ENCODE measurements around the gene ABCB8.
"Not testable (repeated sequence)": the region's sequence is repeated elsewhere in the genome, so short reads cannot be mapped to it uniquely, and the experiment has no call there.

The ABCB8 gene

DNA sequence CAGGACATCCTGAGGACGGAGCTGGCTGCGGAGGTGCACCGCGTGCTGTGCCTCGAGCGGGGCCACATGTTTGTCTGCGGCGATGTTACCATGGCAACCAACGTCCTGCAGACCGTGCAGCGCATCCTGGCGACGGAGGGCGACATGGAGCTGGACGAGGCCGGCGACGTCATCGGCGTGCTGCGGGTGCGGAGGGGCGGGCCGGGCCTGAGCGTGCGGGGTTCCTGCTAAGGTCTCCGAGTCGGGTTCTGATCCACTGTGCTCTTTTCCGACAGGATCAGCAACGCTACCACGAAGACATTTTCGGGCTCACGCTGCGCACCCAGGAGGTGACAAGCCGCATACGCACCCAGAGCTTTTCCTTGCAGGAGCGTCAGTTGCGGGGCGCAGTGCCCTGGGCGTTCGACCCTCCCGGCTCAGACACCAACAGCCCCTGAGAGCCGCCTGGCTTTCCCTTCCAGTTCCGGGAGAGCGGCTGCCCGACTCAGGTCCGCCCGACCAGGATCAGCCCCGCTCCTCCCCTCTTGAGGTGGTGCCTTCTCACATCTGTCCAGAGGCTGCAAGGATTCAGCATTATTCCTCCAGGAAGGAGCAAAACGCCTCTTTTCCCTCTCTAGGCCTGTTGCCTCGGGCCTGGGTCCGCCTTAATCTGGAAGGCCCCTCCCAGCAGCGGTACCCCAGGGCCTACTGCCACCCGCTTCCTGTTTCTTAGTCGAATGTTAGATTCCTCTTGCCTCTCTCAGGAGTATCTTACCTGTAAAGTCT is 14.3 kb upstream of the ABCB8 start:
- DNase-seq (ENCODE audit: low read depth in 1 of 2, low spot score in 1 of 2), result peak; percentile 57 to 79

DNA sequence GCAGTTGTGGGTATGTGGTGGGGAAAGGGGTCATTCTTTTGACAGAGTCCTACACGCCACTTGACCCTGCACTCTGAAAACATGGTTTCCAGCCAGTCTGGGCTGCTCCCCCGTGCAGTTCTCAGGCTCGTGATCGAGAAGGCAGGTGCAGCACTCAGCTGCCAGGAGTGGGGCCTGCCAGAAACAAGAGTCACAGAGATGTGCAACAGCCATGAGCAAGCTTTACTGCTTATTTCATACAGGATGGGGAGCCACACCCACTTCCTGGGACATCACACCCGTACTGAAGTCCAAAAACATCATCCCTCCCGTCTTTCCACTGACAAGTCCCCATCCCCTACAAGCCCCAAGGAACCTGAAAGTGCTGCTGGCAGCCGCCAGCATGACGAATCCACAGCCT is 13.3 kb upstream of the ABCB8 start:
- DNase-seq (ENCODE audit: low read depth in 1 of 2, low spot score in 1 of 2), result no peak

DNA sequence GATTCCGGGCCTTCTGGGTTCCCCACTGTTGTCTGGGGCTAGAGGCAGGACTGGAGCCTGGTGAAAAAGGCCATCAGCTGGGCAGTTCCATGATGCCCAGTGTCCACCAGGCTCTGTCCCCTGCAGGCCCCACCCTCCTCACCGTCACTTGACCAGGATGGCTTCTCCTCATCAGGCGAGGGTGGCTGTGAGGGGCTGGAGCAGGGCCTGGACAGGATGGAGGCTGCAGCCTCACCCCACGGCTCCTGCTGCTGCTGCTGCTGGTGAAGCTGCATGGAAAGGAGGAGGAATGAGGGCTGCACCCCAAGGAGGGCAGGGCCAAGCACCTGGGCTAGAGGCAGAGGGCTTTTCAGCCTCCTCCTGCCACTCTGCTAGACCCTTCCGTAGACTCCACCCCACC is 12.3 kb upstream of the ABCB8 start:
- DNase-seq (ENCODE audit: low read depth in 1 of 2, low spot score in 1 of 2), result no peak

DNA sequence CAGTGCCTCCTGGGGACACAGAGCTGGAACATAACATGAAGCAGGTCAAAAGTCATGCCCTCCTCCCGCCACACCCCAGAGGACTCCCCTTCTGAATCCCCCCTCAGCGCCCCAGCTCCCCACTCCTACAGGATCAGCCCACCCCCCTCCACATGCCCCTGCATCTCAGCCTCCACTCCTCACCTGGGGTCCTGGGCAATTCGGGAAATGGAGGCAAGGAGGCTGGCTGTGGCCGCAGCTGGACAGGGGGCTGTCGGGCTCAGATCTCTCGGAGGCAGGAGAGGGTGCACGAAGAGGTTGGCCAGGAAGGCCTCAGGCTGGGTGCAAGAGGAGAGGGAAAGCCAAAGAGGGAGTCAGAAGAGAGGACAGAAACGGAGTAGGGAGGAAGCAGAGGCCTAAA is 11.7 kb upstream of the ABCB8 start:
- DNase-seq (ENCODE audit: low read depth in 1 of 2, low spot score in 1 of 2), result no peak

DNA sequence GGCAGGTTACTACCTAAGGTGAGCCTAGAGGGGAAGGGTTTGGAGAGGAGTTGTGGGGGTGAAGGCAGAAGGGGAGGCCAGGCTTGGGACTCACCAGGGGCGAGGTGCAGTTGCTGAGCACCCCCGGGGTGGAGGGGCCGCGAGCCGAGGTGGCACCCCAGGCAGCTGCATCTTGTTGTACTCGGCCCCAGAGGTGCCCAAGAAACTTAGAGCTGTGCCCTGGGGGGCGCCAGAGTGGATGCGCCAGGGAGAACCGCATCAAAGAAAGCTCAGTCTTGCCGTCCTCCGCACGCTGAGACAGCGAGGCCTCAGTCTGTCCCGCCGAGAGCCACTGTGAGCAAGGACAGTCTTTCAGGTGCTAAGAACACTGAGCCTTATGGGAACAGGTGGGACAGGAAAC is 11.3 kb upstream of the ABCB8 start:
- DNase-seq (ENCODE audit: low read depth in 1 of 2, low spot score in 1 of 2), result no peak

DNA sequence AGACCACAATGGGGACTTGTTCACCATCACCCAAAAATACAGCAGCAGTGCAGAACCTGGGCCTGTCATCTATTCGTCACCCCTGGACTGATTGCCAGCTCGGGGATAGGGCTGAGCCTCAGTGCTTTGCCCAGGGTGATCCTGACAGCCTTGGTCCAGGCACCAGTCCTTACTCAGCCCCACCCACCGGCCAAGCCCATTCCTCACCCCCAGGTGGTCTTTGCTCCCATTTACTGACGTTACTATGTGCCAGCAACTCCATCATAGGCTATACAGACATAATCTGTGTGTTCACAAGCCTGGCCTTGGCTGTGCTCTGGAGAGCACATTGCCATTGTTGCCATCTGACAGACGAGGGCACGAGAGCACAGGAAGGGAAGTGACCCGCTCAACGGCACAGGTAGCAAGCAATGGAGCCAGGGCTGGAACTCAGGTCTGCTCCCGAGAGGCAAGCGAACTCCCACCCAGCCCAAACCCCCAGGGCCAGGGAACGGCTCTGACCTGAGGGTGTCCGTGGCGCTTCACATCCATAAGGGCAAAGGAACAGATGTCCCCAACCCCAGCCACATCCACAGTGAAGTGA is 10.8 kb upstream of the ABCB8 start:
- no peak for DNase-seq (ENCODE audit: low read depth in 1 of 2, low spot score in 1 of 2)

DNA sequence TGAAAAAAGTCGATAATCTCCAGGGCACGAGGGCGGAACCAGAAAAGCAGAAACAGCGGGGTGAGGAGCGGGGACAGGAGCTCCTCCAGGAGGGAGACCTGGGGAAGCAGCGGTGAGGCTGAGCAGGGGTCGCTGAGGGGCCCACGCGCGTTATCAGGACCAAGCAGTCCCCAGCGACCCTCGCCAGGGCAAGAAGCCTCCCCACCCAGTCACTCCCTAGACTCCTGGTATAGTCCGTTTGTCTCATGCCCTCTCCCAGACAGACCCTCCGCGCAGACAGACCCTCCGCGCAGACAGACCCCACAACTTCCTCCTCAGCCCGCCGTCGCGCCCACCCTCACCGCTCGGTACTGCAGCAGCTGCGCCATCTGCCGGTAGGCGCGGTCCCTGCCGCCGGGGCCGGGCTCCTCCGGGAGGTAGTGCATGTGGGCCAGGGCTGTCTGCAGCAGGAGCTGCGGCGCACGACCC is 10.3 kb upstream of the ABCB8 start:
- peak; percentile 61 to 68 for DNase-seq (ENCODE audit: low read depth in 1 of 2, low spot score in 1 of 2)

DNA sequence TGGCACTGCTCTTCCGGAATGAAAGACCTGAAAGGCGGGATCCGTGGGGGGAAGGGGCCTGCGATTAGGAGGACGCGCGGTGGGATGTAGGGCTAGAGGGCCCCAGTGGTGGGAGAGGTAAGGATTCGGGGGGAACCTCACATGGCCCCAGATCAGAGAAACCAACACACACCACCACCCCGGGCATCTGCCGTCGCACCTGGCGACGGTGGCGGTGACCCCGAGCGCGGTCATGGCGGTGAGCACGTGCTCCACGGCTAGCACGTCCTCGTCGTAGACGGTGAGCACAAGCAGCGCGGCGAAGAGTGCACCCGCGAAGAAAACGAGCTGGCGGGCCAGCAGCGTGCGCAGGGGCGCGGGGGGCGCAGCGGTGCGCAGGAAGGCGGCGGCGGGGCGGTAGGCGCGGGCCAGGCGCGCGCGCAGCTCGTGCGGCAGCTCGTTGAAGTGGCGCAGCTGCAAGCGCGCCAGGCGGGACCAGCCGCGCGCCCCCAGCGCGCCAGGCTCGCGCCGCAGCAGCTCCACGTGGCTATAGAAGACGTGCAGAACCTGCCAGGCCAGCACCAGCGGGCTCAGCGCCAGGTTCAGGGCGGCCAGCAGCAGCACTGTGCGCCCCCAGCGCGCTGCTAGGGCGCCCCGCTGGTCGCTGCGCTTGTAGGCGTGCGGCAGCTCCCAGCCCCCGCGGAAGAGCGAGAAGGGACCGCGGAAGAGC is 9.7 kb upstream of the ABCB8 start:
- DNase-seq (ENCODE audit: low read depth in 1 of 2, low spot score in 1 of 2), result no peak

DNA sequence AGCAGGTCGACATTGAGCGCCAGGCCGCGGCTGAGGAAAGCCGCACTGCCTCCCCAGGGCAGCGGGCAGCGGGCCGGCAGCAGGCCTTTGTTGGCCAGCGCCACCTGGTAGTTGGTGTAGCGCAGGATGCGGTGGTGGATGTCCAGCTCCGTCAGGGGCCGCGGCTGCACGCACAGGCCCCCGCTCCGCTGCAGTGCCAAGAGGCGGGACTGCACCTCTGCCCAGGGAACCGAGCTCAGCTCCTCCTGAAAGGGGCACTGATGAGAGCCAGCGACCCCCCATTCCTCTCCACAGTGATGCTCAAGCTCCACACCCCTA is 9.2 kb upstream of the ABCB8 start:
- no peak for DNase-seq (ENCODE audit: low read depth in 1 of 2, low spot score in 1 of 2)

DNA sequence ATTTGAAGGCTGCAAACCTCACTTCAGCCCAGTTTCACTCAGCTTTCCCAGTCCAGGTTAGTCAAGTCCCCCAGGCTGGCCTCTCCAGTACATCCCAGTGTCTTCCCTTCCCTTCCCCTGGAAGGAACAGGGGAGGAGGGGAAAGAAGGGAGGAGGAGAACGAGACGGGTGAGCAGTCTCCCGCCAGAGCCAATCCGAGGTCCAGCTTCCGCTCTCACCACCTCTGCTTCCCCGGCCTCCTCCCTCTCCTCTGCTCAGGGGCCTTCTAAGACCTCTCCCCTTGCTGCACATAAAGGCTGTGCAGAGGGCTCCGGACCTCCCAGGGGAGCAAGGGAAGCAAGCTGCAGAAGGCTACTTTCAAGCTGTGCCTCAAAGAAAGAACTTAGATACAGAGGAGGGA is 8.0 kb upstream of the ABCB8 start:
- no peak for DNase-seq (ENCODE audit: low read depth in 1 of 2, low spot score in 1 of 2)

DNA sequence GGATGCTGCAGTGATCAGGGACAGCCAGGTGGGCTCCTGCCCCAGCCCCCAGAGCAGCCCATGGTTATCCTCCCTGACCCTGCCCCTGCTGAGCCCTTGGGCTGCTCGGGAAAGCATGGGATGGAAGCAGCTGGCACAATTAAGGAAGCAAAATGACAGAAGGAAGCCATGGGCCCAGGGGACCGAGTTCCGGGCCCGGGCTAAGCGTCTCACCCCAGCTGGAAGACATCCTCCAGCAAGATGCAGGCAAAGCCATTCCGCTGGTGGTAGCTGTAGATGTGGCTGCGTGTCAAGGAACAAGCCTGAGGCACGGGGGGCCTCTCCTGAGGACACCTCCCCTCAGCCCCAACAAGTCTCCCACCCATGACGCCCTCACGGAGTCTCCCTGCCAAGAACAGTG is 5.0 kb upstream of the ABCB8 start:
- no peak for DNase-seq (ENCODE audit: low read depth in 1 of 2, low spot score in 1 of 2)

DNA sequence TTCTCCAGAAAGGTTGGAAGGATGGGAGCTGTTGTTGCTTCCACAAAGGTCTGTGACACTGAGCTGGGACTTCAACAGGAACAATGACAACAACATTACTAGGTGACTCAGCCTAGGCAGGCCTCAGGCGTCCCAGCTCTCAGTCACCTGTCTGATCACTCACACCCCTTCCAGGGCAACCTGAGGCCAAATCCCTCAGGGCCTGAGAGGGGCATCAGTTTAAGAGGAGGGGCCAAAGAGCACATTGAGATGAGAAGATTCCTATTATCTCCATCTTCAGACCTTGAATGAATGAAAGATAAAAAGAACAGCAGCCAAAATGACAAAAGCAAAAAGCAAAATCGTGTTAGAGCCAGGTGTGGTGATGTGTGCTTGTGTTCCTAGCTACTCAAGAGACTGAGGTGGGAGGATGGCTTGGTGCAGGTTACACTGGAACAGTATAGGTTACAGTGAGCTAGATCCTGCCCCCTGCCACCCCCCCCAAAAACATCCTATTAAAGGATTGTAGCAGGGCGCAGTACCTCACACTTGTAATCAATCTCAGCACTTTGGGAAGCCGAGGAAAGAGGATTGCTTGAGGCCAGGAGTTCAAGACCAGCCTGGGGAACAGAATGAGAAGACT is 3.7 kb upstream of the ABCB8 start, which contains the start of gene ATG9B:
Gene ATG9B (minus strand): TSS at position 60 of the 622 bp plus-strand sequence. CDS start 71 bp downstream, outside the sequence.
- DNase-seq (ENCODE audit: low read depth in 1 of 2, low spot score in 1 of 2), result no peak

DNA sequence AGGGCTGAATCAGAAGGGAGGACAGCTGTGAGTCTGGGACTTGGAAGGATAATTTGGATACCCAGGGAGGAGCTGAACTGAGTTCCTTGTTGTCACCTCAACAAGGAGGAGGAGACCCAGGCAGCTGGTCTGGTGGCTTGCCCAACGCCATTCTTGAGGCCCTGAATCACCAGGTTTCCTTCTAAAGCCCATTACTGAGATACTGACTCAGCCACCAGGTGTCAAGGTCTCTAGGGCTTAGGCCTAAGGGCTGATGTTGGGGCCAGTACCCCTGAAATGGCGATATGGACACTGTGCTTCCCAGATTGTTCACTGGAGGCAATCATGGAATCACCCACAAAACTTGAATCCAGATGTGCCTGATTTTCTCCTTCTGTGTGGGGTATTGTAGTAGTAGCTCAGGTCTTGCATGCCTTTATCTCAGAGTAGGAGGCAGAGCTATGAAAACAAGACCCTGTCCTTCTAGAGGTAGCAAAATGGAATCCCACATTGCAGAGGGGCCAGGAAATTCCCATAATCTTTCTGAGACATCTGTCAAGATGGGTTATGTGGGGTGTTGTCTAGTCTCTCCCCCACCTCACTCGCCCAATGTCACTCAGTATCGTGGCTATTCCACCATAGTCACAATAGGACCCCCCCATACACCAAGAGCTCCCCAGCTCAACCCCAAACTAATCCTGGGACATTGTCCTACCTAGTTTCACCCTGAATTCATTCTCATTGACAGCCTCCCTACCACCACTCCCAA is 2.2 kb upstream of the ABCB8 start:
- DNase-seq (ENCODE audit: low read depth in 1 of 2, low spot score in 1 of 2), result no peak

DNA sequence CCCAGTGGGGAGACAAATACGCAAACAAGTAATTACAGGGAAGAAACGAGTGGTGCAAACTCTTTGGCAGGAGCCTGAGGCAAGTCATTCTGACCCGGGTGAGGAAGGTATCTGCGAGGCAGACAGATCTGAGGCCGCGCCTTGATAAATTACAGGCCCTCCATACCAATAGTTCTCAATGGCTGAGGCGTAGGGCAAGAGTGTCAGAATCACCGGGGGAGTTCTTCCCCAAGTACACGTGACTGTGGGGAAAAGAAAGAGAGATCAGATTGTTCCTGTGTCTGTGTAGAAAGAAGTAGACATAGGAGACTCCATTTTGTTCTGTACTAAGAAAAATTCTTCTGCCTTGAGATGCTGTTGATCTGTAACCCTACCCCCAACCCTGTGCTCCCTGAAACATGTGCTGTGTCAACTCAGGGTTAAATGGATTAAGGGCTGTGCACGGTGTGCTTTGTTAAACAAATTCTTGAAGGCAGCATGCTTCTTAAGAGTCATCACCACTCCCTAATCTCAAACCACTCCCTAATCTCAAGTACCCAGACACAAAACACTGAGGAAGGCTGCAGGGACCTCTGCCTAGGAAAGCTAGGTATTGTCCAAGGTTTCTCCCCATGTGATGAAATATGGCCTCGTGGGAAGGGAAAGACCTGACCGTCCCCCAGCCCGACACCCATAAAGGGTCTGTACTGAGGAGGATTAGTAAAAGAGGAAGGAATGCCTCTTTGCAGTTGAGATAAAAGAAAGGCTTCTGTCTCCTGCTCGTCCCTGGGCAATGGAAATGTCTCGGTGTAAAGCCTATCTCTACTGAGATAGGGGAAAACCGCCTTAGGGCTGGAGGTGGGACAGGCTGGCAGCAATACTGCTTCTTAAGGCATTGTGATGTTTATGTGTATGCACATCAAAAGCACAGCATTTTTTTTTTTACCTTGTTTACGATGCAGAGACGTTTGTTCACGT is 1.2 kb upstream of the ABCB8 start:
- not testable (repeated sequence) for DNase-seq (ENCODE audit: low read depth in 1 of 2, low spot score in 1 of 2)

DNA sequence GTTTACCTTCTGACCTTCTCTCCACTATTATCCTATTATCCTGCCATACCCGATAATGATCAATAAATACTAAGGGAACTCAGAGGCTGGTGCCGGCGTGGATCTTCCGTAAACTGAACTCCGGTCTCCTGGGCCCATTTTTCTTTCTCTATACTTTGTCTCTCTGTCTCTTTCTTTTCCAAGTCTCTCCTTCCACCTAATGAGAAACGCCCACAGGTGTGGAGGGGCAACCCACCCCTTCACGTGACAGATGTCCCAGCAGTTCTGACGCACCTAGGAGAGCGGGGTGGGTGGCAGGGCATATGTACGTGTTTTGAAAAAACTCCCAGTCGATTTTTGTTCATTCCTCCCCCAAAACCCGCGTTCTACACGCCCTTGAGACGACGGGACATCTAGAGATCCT is 521 bp upstream of the ABCB8 start:
- not testable (repeated sequence) for DNase-seq (ENCODE audit: low read depth in 1 of 2, low spot score in 1 of 2)

DNA sequence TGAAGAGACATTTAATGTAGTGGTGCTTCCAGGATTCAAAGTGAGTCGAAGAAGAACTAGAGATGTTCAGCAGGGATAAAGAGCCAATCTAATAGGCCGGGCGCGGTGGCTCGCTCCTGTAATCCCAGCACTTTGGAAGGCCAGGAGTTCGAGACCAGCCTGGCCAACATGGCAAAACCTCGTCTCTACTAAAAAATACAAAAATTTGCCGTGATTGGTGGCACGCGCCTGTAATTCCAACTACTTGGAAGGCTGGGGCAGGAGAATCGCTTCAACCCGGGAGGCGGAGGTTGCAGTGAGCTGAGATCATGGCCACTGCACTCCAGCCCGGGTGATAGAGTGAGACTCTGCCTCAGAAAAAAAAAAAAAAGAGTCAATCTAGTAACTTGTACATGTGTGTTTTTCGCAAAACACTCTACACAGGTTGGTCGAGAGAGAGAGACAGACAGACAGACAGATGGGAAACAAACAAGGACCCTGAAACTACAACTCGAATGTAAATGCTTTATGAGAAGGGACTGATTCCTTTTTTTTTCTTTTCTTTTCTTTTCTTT is 775 bp downstream of the ABCB8 start:
- DNase-seq (ENCODE audit: low read depth in 1 of 2, low spot score in 1 of 2), result no peak

DNA sequence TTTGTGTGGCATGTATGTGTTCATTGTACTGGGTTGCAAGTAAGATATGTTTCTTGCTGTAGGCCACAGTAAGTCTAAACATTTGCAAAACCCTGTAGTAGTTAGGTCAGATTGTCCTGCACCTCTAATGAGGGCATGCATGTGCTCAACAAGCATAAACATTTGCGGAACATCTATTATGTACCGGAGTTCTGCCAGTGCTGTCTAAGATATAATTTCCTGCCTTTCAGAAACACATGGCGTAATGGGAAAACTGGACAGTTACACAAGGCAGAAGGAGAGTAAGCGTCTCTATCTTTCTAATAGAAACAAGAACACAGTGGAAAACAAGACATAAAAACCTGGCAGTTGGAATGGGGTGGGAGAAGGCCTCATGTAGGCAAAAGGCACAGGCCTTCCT is 2.8 kb downstream of the ABCB8 start:
- no peak for DNase-seq (ENCODE audit: low read depth in 1 of 2, low spot score in 1 of 2)

DNA sequence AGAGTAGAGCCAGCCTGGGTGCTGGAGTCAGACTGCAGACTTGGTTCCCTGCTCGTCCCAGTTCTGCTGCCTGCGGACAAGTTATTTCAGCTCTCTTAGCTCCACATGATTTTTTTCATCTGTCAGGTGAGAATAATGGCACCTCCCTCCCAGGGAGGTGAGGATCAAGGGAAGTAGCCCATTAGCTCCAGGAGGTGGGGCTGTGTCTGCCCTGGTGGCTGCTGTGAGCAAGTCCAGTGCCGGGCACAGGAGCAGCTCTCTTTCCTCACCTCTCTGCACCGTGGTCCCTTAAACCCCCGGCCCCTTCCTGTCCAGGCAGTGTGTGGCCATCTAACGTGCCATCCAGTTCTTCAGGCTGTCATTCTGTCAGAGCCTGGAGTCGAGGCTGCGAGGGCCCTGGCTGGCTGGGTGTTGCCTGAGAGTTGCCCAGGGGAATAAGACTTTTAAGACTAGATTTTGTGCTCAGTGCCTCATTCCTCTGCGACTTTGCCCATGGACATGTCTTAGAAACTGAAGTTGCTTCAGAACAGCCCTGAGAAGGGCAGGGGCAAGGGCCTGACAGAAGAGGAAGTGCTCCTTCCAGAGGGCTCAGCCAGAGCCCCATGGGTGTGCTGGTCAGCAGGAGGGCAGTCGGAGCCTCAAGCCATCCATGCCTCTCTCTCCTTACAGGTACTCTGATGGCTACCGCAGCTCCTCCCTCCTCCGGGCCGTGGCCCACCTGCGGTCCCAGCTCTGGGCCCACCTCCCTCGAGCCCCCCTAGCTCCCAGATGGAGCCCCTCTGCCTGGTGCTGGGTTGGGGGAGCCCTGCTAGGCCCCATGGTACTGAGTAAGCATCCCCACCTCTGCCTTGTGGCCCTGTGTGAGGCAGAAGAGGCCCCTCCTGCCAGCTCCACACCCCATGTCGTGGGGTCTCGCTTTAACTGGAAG is 5.0 kb downstream of the ABCB8 start:
- DNase-seq (ENCODE audit: low read depth in 1 of 2, low spot score in 1 of 2), result no peak

DNA sequence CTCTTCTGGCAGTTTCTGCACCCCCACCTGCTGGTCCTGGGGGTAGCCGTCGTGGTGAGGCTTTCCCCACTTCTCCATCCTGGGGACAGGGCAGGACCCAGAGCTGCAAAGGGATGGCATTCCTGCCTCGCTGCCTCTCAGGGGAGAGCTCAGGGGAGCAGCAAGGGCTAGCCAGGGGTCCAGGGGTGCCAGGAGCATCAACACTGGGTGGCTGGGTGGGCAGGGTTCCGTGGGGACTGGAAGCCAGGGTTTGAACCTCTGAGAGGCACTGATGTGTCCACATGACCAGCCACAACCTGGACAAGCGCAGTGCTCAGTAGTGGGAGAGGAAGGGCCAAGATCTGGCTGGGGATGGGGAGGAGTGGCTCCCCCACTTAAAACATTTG is 5.6 kb downstream of the ABCB8 start:
- no peak for DNase-seq (ENCODE audit: low read depth in 1 of 2, low spot score in 1 of 2)
